HG03139 (cell line): Measurements from ENCODE around the gene RCC1.
"Not testable (repeated sequence)": the region's sequence is repeated elsewhere in the genome, so short reads cannot be mapped to it uniquely, and the experiment has no call there.

Experiments
- ATAC-seq: cut with Tn5 transposase; IDR thresholded peaks from one replicate; pipeline ENCODE4 v1.9.1; 2021; ENCODE audit not compliant: unreplicated experiment

The RCC1 gene

GRCh38 chr1:28510970-28511440 is 5.2 kb downstream of the RCC1 start:
- ATAC-seq, result no peak

- ATAC-seq, result no peak
These were observed 6.3 kb downstream of the RCC1 start for GRCh38 chr1:28512058-28512611.

- not testable (repeated sequence) for ATAC-seq
These were observed 8.6 kb downstream of the RCC1 start for GRCh38 chr1:28514445-28514933.

DNA sequence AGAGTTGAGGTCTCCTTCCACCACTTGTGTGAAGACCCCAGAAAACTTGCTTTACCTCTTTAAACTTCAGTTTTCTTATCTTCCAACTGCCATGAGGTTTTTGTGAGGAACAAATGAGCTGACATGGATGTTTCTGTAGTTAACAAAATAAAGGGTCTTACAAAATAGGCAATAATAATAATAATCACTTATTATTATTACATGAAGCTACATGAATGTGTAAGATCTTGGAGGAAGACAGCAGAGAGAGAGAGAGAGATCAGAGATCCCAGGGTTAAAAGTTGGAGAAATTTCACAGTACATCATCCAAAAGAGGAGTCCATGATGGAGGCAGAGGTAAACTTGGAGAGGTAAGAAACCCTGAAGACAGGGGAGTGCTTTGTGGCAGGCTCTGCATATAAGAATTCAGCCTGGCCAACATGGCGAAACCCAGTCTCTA is 10.7 kb downstream of the RCC1 start:
- ATAC-seq, result no peak

GRCh38 chr1:28517649-28517999 is 11.8 kb downstream of the RCC1 start:
- peak; percentile 2 for ATAC-seq

DNA sequence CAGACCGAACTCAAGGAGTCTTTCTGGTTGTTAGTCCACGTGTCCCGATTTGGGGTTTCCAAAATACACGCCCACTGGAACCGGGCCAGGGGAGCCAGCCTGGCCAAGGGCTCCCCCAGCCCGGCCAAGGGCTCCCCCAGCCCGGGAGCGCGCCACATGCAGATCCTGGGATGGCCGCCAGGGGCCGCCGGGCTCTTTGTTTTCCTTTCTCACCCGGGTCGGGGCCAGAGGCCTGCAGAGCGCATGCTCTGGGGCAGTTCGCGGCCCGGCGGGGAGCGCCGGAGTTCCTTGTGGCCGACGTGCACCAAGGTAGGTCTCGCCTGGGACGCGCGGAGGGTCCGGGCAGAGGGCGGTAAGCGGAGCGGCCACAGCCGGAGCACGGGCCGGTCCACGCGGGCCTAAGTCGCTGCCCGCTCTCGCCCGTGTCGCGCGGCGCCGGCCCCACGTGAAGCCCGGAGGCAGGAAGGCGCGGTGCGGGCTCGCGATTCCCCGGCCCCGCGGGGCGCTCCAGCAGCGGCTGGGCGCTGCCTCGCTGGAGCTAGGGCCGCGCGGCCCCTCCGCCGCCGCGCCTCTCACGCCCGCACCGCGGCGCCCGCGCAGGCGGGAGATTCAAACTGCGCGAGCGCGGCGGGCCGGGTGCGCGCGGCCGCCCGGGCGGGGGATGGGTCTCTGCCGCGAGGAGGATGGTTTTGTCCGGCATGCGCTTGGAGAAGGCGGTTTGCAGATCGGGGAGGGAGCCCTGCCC is 12.3 kb downstream of the RCC1 start:
- ATAC-seq, result peak; percentile 56

- ATAC-seq, result no peak
These were observed 13.0 kb downstream of the RCC1 start for GRCh38 chr1:28518745-28519341.

DNA sequence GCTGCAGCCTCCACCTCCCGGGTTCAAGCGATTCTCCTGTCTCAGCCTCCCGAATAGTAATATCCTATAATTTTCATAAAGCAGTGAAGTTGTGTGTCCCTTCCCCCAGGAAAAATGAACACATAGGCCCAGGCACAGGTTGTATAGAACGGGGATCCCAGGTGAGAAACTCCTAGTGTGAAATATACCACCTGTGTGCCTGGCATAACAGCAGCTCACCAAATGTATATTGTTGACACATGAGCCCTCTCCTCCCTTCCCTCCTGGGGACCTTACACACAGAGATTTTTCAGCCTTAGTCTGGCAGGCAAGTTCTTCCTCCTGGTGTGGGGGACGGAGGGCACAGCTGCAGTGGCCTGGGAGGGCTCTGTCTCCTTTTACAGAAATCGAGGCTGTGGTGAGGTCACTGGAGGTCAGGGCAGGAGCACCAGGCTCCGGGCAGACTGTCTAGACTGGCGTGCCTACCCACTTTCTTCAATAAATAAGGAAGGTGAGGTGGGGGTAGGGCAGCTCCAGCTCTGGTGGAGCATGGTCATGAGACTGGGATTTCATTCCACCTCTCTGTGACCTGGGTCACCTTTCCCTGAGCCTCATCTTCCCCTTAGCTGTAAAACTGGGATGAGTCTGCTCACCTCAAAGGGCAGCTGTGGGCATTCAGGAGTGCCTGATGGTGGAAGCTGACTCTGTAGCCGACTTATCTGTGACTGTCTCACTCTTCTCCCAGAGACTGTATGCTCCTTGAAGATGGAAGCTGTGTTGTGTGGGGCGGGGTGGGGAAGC is 14.3 kb downstream of the RCC1 start:
- ATAC-seq, result no peak

GRCh38 chr1:28520796-28521195 is 15.0 kb downstream of the RCC1 start:
- ATAC-seq, result not testable (repeated sequence)

DNA sequence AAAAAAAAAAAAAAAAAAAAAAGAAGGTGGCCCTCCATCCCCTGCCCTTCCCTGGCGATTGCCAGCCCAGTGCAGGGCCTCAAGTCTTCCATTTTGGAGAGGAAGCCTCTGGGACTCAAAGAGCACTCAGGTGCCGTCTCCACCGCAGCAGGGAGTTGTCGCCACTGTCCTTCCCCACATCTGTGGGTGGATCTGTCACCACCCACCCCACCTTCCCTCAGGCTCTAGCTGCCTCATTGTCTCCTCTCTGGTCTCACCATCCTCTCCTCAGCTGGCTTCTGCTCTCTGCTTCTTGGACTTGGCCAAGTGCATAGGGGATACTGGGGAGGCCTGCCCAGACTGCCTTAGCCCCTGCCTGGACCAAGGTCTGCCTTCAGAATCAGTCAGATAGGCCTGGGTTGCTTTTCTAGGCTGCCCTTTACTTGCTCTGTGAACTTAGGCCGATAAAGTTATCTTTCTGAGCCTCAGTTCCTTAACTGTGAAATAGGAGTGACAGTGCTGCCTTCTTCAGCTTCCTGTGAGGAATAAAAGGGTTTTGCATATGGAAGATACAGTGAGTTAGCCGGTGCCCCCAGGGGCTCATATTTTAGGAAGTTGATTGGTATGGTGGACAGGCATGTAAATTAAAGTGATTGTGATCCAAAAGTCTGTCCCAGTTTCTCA is 15.8 kb downstream of the RCC1 start:
- ATAC-seq, result no peak

GRCh38 chr1:28522537-28522936 is 16.7 kb downstream of the RCC1 start:
- ATAC-seq, result not testable (repeated sequence)

DNA sequence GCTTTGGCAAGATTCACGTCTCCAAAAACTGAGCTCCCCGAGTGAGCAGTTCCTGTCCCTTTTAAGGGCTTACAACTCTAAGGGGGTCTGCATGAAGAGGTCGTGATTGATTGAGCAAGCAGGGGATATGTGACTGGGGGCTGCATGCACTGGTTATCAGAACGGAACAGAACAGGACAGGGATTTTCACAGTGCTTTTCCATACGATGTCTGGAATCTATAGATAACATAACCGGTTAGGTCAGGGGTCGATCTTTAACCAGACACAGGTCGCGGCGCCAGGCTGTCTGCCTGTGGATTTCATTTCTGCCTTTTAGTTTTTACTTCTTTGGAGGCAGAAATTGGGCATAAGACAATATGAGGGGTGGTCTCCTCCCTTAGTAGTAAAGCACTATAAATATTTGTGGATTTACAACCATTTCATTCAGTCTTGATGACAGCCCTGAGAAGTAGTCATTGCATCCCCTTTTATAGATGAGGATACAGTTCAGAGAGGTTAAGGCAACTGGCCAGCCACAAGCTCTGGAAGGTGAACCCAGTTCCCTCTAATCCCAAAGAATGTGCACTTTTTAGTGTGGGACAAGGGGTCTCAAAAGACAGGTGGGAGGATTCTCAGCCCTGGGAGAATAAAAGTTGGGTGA is 19.3 kb downstream of the RCC1 start:
- ATAC-seq, result not testable (repeated sequence)

GRCh38 chr1:28526886-28527285 is 21.0 kb downstream of the RCC1 start:
- no peak for ATAC-seq

DNA sequence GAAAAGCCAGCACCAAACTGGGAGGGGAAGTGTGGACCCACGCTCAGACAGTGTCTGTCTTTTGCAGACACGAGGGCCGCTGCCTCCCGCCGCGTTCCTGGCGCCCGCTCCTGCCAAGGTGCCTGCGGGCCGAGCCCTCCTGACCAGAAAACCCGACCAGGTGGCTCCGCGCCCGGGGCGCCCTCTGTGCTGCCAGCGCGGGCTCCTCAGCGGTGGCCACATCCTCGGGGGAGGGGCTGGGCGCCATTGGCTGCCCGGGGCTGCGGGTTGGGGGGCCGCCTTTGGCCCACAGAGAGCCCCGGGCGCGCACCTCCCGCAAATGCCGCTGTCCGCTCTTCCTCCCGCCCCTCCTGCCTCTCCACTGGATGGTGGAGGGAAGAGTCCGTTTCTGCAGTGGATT is 24.6 kb downstream of the RCC1 start:
- no peak for ATAC-seq

DNA sequence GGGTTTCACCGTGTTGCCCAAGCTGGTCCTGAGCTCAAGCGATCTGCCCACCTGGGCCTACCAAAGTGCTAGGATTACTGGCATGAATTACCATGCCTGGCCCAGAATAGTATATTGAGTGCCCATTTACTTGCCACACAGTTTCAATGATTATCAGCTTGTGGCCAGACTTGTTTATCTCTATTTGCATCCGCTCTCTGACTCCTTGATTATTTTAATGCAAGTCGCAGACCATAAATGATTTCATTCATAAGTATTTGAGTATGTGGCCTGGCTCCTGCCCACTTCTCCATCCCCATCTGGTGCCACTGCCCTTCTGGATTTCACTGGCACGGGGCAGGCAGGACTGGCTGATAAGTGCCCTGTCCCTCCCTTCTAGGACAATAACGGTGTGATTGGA is 28.8 kb downstream of the RCC1 start:
- ATAC-seq, result no peak

DNA sequence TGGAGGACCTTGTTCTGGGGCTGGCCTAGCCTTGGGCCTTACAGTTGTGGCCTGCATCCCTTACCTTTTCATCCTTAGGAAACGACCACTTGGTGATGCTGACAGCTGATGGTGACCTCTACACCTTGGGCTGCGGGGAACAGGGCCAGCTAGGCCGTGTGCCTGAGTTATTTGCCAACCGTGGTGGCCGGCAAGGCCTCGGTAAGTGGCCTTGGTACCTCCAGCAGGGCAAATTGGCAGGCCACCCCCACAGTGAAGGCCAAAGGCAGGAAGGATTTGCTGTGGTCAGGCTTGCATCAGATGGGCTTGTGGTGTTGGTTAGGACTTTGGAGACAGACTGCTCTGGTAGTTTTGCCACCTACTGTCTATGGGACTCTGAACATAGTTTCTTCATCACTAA is 29.3 kb downstream of the RCC1 start:
- no peak for ATAC-seq

- ATAC-seq, result no peak
These were observed 31.8 kb downstream of the RCC1 start for GRCh38 chr1:28537457-28538199.

DNA sequence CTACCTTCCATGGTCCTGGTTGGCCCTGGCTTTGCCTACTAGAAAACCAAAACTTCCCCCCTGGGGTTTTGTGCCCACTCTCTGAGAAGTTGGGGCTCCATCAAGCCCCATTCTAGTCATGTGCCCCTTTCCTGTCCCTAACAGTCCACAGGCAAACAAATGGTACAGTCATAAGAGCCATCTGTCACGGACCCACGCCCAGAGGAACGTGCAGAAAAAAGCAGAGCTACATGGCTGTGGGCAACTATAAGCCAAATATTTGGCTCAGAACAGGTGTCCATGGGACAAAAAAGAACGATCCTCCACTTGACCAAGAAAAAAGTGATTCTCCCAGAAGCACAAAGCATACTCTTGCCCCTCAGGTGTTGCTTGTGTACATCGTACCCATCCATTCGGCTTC is 32.4 kb downstream of the RCC1 start:
- no peak for ATAC-seq

DNA sequence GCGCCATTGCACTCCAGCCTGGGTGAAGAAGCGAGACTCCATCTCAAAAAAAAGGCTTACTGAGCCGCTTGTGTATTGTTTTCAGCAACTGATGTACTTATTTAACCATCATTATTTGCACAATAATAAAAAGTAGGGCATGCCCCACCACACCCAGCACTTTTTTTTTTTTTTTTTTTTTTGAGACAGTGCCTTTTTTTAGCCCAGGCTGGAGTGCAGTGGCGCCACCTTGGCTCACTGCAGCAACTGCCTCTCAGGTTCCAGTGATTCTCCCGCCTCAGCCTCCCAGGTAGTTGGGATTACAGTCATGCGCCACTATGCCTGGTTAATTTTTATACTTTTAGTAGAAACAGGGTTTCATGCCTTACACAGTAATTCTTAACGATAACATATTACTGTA is 34.8 kb downstream of the RCC1 start:
- no peak for ATAC-seq
